Central memory CD8-positive, alpha-beta T cell (primary cell): Measurements from ENCODE around the gene TEKTIP1.
A peak's percentile ranks its signal among the peaks of the same experiment; 100 is the strongest.
"Not testable (repeated sequence)": the region's sequence is repeated elsewhere in the genome, so short reads cannot be mapped to it uniquely, and the experiment has no call there.

Experiments
- ATAC-seq: fragments of 150-1000 bp; cut with Tn5 transposase; replicated peaks from 2 replicates; pipeline ENCODE4 v1.10.0; 2022; ENCODE audit warnings: mild to moderate bottlenecking, moderate FRiP score, moderate number of reproducible peaks; ENCODE audit not compliant: poor library complexity, severe bottlenecking; ENCODE audit errors: extremely low read depth
- DNase-seq, 2 donors: peaks; one replicate each; pipeline ENCODE4 v3.0.0; 2021; ENCODE audit warnings: low spot score in 2 of 2
- H3K27ac Mint-ChIP-seq: one replicate; pipeline ENCODE4 v1.8.0; 2022; ENCODE audit warnings: low read depth, mild to moderate bottlenecking, moderate library complexity, mixed read lengths
- H3K27me3 Mint-ChIP-seq: one replicate; pipeline ENCODE4 v1.8.0; 2022; ENCODE audit warnings: mixed read lengths
- H3K36me3 Mint-ChIP-seq: one replicate; pipeline ENCODE4 v1.8.0; 2022; ENCODE audit warnings: mild to moderate bottlenecking, moderate library complexity, mixed read lengths; ENCODE audit not compliant: insufficient read depth
- H3K4me1 Mint-ChIP-seq: one replicate; pipeline ENCODE4 v1.8.0; 2022; ENCODE audit warnings: mixed read lengths
- H3K4me3 Mint-ChIP-seq: one replicate; pipeline ENCODE4 v1.8.0; 2022; ENCODE audit warnings: mild to moderate bottlenecking, moderate library complexity, mixed read lengths
- H3K9me3 Mint-ChIP-seq: one replicate; pipeline ENCODE4 v1.8.0; 2022; ENCODE audit warnings: mixed read lengths

The TEKTIP1 gene

DNA sequence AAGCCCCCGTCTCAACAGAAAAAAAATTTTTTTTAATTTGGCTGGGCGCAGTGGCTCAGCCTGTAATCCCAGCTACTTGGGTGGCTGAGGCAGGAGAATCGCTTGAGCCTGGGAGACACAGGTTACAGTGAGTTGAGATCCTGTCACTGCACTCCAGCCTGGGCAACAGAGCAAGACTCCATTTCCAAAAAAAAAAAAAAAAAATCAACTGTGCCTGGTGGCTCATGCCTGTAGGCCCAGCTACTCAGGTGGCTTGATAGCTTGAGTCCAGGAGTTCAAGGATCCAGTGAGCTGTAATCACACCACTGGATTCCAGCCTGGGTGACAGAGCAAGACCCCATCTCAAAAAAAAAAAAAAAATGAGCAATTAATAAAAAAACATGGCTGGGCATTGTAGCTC, 37.2 kb upstream of the TEKTIP1 start:
- no peak overlapping the region for H3K27ac Mint-ChIP-seq
- ATAC-seq (no peak), DNase-seq (no peak)
- H3K27me3 Mint-ChIP-seq = no peaks in the 10 kb centered on the region
- peaks cover 34% of the 10 kb centered on the region for H3K4me1 Mint-ChIP-seq
- peaks cover 24% of the 10 kb centered on the region for H3K36me3 Mint-ChIP-seq
- H3K9me3 Mint-ChIP-seq = no peaks in the 10 kb centered on the region
- H3K4me3 Mint-ChIP-seq = no peak overlapping the region

DNA sequence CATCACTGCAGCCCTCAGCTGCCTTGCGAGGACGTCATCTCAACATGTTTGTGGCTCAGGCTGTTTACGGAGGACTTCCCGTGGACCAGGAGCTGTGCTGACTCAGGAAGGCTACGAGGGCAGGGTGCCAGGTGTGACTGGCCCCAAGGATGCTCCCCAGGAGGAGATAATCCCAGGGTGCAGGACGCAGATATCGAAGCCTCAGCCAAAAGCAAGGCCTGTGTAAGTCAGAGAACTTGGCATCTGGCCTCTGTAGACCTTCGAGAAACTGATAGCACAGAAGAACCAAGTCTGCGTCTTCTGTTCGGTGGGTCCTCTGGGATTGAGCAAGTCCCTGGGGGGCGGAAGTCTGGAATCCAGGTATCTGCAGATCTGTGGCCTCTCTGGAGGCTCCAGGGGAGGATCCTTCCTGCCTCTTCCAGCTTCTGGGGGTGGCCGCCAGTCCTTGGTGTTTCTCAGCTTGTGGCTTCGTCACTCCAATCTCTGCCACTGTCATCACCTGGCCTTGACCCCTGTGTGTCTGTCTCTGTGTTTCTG, 35.9 kb upstream of the TEKTIP1 start:
- no peak overlapping the region for H3K4me3 Mint-ChIP-seq
- DNase-seq = no peak
- H3K36me3 Mint-ChIP-seq = peaks cover 27% of the 10 kb centered on the region
- no peak for ATAC-seq
- H3K27me3 Mint-ChIP-seq = no peaks in the 10 kb centered on the region
- H3K27ac Mint-ChIP-seq = peak overlapping the region; percentile 98
- no peaks in the 10 kb centered on the region for H3K9me3 Mint-ChIP-seq
- H3K4me1 Mint-ChIP-seq = peaks cover 34% of the 10 kb centered on the region

DNA sequence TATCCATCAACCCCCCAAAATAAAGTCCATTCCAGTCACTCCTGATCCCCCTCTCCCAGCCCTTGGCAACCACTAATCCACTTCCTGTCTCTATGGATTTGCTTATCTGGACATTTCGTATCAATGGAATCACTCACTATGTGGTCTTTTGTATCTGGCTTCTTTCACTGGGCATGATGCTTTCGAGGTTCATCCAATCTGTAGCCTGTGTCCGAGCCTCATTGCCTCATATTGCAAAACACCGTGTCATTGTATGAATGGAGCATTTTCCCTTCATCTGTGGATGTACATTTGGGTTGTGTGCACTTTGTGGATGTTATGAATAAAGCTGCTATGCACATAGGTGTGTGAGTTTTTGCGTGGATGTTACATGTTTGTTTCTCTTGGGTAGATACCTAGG, 34.2 kb upstream of the TEKTIP1 start:
- H3K4me3 Mint-ChIP-seq = peak overlapping the region; percentile 92
- H3K27ac Mint-ChIP-seq = peak overlapping the region; percentile 98
- no peak for DNase-seq
- no peaks in the 10 kb centered on the region for H3K9me3 Mint-ChIP-seq
- no peaks in the 10 kb centered on the region for H3K27me3 Mint-ChIP-seq
- no peak for ATAC-seq
- peaks cover 28% of the 10 kb centered on the region for H3K36me3 Mint-ChIP-seq
- peaks cover 50% of the 10 kb centered on the region for H3K4me1 Mint-ChIP-seq

DNA sequence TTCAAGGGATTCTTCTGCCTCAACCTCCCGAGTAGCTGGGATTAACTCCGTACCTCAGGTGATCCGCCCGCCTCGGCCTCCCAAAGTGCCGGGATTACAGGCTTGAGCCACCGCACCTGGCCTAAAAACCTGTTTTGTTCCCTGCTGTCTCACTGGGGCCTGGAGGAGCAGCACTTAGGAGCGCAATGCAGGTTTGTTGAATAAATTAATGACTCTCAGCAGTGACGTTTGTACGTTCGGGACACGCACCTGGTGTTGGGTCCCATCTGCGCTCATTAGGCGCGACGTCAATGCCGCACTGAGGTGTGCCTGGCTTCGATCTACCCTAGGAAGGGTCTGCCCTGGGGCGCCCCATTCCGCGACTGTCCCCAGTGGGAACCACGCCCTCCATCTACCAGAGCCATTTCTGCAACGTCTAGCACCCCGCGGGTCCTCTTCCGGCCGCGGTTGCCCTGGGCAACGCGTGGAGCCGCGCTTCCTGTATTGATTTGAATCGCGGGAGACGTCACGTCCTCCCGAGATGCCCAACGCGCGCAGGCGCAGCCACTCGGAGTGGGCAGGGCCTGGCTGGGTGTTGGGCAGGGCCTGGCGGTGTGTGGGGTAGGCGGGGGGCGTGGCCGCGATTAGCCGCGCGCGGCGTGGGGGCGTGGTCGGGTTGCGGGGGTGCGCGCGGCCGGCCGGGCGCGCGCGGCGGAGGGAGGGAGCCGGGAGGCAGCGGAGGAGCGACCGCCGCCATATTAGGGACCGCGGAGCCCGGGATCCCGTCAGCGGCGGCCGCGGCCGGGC, 33.2 kb upstream of the TEKTIP1 start, which contains the start of gene FZR1:
Gene FZR1 (plus strand): TSS at position 714 of the 786 bp plus-strand sequence. CDS start 16,679 bp downstream, outside the sequence.
- Mint-ChIP-seq H3K27me3 (no peaks in the 10 kb centered on the region), H3K9me3 (no peaks in the 10 kb centered on the region), H3K27ac (peak within 1 kb of the TSS; percentile 98), H3K4me1 (peaks cover 52% of the 10 kb centered on the region), H3K36me3 (peaks cover 23% of the 10 kb centered on the region), H3K4me3 (peak within 1 kb of the TSS; percentile 92)
- peak; percentile 90 for ATAC-seq
- peak; percentile 97 to 100 for DNase-seq

DNA sequence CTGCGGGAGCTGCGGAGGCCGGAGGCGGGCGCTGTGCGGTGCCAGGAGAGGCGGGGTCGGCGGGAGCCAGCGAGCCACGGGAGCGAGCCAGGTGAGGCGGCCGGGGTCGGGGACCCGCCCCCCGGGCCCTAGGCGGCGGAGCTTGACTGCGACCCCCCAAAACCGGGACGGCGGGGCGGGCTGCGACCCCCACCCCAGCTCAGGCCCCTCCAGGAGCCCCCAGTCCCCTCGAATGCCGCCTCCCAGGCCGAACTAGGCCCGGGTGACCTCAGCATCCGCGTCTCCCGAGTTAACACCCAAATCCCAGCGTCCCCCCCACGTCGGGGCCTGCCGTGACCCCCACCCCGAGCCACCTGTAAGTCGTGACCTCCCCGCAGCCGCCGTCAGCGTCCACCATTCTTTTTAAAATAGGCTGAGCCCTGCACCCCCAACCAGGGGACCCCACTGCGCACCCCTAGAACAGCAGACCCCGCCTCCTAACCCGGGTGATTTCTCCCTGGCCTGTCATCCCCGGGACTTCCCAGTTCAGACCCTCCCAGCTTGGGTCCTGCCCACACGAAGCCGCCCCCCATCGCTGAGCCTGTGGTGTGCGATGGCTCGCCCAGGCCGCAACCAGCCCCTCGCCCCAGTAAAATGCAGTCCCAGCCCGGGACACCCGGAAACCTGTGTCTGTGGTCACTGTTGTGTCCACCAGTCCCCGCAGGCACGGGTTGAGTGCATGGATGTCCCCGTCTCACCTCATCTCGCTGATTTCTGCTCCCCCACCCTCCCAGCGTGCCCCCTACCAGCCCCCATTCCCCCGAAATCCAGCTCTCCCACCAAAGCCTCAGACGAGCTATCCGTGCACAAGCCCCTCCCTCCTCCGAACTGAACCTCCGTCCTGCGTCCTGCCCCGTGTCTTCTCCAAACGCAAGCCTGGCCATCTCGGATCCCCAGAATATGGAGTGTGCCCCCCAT, 32.3 kb upstream of the TEKTIP1 start:
- Mint-ChIP-seq H3K4me1 (peaks cover 48% of the 10 kb centered on the region), H3K36me3 (peaks cover 23% of the 10 kb centered on the region), H3K27me3 (no peaks in the 10 kb centered on the region), H3K27ac (peak overlapping the region; percentile 98), H3K4me3 (peak overlapping the region; percentile 92), H3K9me3 (no peaks in the 10 kb centered on the region)
- DNase-seq (no peak), ATAC-seq (no peak)

DNA sequence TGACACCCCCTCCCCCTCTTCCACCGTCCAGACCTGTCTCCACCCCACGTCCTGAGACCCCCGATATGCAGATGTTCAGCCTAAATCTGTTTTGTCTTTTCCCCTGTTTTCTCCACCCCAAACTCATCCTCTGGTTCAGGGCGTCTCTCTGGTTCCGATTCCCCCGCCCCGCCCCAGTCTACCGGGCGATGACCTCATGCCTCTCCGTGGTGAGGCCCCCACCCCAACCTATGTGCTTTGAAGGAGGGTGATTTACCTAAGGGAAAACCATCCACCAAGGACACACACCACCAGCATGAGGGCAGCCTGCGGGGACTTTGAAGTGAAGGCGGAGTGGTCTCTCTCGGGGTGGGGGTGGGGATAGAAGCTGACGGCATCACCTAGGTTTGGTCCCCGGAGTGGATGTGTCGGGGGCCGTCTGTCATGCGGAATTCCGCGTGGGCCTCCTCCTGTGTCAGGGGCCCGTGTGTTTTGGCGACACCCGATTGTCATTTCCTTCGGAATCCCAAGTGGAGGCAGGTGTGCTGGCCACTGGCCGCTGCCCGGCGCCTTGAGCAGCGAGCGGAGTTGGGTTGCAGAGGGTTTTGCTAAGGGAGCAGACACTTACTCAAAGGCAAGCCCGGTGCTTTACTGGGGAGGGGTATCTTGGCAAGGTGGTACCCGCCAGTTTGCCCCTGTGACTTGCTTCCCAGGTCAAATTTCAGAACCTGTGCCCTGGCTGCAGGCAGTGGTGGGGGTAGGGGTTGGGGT, 31.4 kb upstream of the TEKTIP1 start:
- H3K9me3 Mint-ChIP-seq = no peaks in the 10 kb centered on the region
- H3K4me3 Mint-ChIP-seq = peak overlapping the region; percentile 92
- ATAC-seq (no peak), DNase-seq (no peak)
- H3K4me1 Mint-ChIP-seq = peaks cover 57% of the 10 kb centered on the region
- H3K36me3 Mint-ChIP-seq = peaks cover 23% of the 10 kb centered on the region
- no peaks in the 10 kb centered on the region for H3K27me3 Mint-ChIP-seq
- peak overlapping the region; percentile 98 for H3K27ac Mint-ChIP-seq

DNA sequence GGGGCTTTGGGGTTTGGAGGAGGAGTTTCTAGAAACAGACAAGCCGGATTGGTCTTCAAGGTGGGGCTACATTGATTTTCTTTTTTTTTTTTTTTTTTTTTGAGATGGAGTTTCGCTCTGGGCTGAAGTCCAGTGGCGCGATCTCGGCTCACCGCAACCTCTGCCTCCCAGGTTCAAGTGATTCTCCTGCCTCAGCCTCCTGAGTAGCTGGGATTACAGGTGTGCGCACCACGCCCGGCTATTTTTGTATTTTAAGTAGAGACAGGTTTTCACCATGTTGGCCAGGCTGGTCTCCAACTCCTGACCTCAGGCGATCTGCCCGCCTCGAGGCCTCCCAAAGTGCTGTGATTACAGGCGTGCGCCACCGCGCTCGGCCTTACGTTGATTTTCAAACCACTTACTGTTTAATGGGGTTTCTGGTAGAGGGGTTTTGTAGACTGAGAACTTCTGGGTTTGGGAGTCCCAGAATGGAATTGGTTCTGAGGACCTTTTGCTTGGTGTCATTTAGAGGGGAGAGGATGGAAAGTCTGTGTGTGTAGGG, 30.8 kb upstream of the TEKTIP1 start:
- Mint-ChIP-seq H3K36me3 (peaks cover 23% of the 10 kb centered on the region), H3K4me3 (peak overlapping the region; percentile 62), H3K4me1 (peaks cover 57% of the 10 kb centered on the region), H3K27ac (peak overlapping the region; percentile 35)
- DNase-seq, ATAC-seq, H3K9me3 Mint-ChIP-seq, H3K27me3 Mint-ChIP-seq: not testable (repeated sequence)

DNA sequence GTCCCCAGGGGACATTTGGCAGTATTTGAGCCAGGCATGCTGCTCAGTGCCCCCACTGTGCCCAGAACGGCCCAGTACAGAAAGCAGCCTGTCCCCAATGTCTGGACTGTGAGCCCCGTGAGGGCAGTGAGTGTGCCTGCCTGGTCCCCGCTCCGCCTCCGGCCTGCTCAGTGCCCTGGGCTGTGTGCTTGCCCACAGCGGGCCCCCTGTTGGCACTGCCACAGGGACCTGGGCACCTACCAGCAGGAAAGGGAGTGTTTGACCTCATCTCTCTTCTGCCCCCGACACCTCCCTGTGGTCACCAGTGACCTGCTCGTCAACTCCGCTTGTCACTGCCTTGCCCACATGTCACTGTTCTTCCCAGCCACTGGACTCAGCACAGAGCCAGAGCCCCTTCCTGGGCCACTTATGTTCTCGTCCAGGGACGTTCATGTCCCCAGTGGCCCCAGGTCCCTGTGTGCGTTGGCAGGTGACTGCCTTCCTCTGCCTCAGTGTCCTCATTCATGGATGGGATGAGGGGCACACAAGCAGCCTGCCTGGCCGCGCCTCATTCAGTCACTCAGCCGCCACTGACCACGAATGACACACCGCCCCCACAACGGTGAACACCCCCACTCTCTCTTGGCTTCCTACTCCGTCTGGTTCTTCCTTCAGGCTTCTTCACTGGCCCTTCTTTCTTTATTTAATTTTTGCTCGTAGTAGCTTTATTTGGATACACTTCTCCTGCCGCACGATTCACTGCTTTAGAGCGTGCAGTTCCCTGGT, 30.0 kb upstream of the TEKTIP1 start:
- ATAC-seq = no peak
- Mint-ChIP-seq H3K27ac (peak overlapping the region; percentile 35), H3K36me3 (peaks cover 21% of the 10 kb centered on the region), H3K9me3 (no peaks in the 10 kb centered on the region), H3K27me3 (no peaks in the 10 kb centered on the region), H3K4me3 (peak overlapping the region; percentile 62), H3K4me1 (peaks cover 63% of the 10 kb centered on the region)
- DNase-seq = no peak

DNA sequence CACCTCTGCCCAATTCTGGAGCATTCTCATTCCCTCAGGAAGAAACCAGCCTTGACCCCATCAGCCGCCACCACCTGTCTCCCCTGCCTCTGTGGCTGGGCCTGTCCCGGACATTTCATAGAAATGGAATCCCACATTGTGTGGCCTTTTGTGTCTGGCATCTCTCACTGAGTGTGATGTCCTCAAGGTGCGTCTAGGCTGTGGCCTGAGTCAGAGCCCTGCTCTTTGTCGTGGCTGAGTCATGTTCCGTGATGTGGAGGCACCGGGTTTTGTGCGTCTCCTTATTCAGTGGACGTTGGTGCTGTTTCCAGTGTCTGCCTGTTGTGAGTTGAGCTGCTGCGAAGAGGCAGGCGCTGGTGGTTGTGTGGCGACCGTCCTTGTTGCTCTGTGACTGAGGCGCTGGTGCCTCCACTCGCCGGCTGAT, 29.4 kb upstream of the TEKTIP1 start:
- no peak for ATAC-seq

DNA sequence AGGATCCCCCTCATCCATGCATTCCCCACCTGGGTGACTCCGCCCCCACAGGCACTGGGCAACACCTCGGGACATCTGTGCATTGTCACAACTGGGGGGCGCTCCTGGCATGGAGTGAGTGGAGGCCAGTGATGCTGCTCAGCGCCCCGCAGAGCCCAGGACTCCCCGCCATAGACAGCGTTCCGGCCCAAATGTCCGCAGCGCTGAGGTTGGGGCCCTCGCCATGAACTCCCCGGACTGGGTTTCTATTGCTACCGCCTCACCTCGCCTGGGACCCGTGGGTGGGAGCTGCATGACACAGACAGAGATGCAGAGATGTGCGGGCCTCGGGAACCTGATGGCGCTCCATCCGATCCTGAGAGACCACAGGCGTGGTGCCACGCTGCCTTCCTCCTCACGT, 28.2 kb upstream of the TEKTIP1 start:
- DNase-seq = no peak
- H3K4me3 Mint-ChIP-seq = peak overlapping the region; percentile 62
- peaks cover 17% of the 10 kb centered on the region for H3K36me3 Mint-ChIP-seq
- no peak overlapping the region for H3K27ac Mint-ChIP-seq
- no peaks in the 10 kb centered on the region for H3K27me3 Mint-ChIP-seq
- H3K9me3 Mint-ChIP-seq = no peaks in the 10 kb centered on the region
- ATAC-seq = no peak
- H3K4me1 Mint-ChIP-seq = peaks cover 64% of the 10 kb centered on the region

More for the DNA sequence above, 29.4 kb upstream of the TEKTIP1 start:
- Mint-ChIP-seq H3K4me3 (peak overlapping the region; percentile 62), H3K27me3 (no peaks in the 10 kb centered on the region), H3K27ac (peak overlapping the region; percentile 20), H3K4me1 (peaks cover 68% of the 10 kb centered on the region), H3K36me3 (peaks cover 21% of the 10 kb centered on the region), H3K9me3 (no peaks in the 10 kb centered on the region)
- no peak for DNase-seq

DNA sequence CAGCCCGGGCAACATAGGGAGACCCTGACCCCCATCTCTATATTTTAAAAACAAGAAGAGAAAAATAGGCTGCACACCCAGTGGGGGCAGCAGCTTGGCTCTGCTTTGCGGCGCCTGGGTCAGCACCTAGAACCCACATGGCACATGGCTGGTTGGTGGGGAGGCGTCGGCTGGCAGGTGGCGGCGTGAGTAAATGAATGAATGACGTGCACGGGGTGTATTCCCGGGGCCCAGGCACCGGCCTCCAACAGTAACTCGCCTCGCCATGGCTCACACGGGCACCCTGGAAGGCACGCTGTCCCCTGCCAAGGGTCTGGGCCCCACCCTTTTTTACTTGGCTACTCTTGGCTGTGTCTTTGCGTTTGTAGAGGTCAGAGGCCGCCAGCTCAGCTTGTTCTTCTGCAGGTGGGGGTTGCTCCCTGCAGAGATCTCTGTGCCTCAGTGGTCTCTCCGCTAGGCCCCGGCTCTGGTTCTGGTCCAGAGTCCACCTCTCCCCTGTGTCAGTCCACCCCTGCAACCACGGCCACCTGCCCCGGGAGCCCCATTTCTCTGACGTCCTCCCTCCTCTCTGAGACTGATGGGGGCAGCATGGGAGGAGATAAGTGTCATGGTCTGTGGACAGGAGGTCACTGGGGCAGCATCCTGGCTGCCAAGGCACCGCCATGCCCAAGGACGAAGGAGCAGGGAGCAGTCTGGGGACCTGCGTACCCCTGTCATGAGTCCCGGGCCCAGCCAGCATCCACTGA, 27.3 kb upstream of the TEKTIP1 start:
- H3K9me3 Mint-ChIP-seq = no peaks in the 10 kb centered on the region
- no peaks in the 10 kb centered on the region for H3K27me3 Mint-ChIP-seq
- peaks cover 13% of the 10 kb centered on the region for H3K36me3 Mint-ChIP-seq
- no peak overlapping the region for H3K4me3 Mint-ChIP-seq
- DNase-seq = no peak
- ATAC-seq = no peak
- peak overlapping the region; percentile 53 for H3K27ac Mint-ChIP-seq
- H3K4me1 Mint-ChIP-seq = peaks cover 68% of the 10 kb centered on the region
